Activated CD4-positive, alpha-beta T cell treated with anti-CD3 and anti-CD28 coated beads for 36 hours (primary cell): Measurements from ENCODE around the gene BLOC1S5. TPM values are rescaled to one million over a fixed set of nuclear protein-coding genes. Genes with fewer than 3 reads are reported as not detected.

Experiments used
- ATAC-seq: fragments of 200-7000 bp; cut with Tn5 transposase; one replicate; pipeline ENCODE4 v1.10.0; 2021; ENCODE audit warnings: mild to moderate bottlenecking, moderate library complexity
- CTCF ChIA-PET: fragments of 350-600 bp; sonication (Branson Sonifier 250); formaldehyde crosslinking; loops from one replicate; lab custom pipeline; 2021; ENCODE audit warnings: antibody characterized with exemption; lab: Charles Lee
- POLR2A ChIA-PET: fragments of 350-600 bp; sonication (Branson Sonifier 250); formaldehyde crosslinking; loops from one replicate; lab custom pipeline; 2021; ENCODE audit warnings: antibody characterized with exemption, inconsistent platforms; lab: Charles Lee
- DNase-seq: peaks from one replicate; pipeline ENCODE4 v3.0.0-alpha.2; 2020
- H3K27ac Mint-ChIP-seq: one replicate; pipeline ENCODE4 v1.8.0; 2021; ENCODE audit warnings: mixed read lengths
- H3K27me3 Mint-ChIP-seq: one replicate; pipeline ENCODE4 v1.8.0; 2021; ENCODE audit warnings: mixed read lengths
- H3K36me3 Mint-ChIP-seq: one replicate; pipeline ENCODE4 v1.8.0; 2021; ENCODE audit warnings: low read depth, mixed read lengths
- H3K4me1 Mint-ChIP-seq: one replicate; pipeline ENCODE4 v1.8.0; 2021; ENCODE audit warnings: mixed read lengths
- H3K4me3 Mint-ChIP-seq: one replicate; pipeline ENCODE4 v1.8.0; 2021; ENCODE audit warnings: mild to moderate bottlenecking, moderate library complexity, mixed read lengths
- H3K9me3 Mint-ChIP-seq: one replicate; pipeline ENCODE4 v1.8.0; 2021; ENCODE audit warnings: low read depth, mixed read lengths
- intact Hi-C, 2 experiments: fragments of 100-400 bp; cut with DNase I in 1 of 2; cut with micrococcal nuclease in 1 of 2; formaldehyde crosslinking; loops; one replicate each; pipeline versions ENCODE4 v1.14.2 to v1.15.1; 2022 to 2024; cut with DNase I, micrococcal nuclease
- total RNA-seq, 2 experiments: library from RNA; stranded (reverse); gene quantifications; one replicate each; pipeline ENCODE4 v1.2.3, GENCODE V29; 2021

Gene BLOC1S5
- total RNA-seq, 2 experiments from 2014 or later: 20.0 to 30.3 TPM

DNA sequence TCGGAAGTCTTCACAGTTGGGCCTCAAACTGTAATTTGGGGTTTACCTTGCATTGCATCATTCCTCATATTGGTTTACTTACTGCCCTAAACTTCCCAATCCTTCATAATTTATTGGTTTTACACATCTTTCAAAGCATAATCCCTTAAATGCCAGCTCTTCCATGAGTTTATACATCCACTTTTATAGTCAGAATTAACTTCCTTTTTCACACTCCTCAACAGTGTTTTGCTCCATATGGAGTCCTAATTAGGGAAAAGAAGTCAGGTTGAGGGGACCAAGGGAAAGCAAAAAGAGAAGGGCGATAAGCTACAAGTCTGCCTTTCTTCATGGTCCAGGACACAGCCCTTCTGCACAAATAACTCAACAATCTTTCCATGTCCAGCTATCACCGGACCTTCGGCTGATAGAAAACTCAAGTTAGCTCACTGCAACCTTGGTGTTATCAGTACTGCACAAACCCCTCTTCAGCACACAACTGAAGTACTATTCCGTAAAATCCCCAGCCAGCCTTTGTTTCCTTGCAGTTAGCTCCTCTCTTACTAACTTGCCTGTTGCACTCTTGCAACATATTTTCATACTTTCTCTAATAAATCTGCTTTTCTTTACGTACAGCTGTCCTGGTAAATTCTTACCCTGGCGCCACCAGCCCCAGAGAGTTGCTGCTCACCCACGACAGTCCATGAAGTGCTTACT, 36.1 kb upstream of the BLOC1S5 start:
- H3K4me3 Mint-ChIP-seq: peak overlapping the region; percentile 88
- POLR2A ChIA-PET: interaction anchor here (0.6 to 1.2 kb wide), 3 partner anchors 15 to 36 kb away, joined by 3 read pairs; partner anchors contain the start of gene BLOC1S5
- H3K9me3 Mint-ChIP-seq: no peaks in the 10 kb centered on the region
- ATAC-seq (no peak), DNase-seq (no peak)
- peak overlapping the region; percentile 61 for H3K27ac Mint-ChIP-seq
- peaks cover 5% of the 10 kb centered on the region for H3K27me3 Mint-ChIP-seq
- CTCF ChIA-PET: interaction anchor here (0.7 to 1.1 kb wide), 2 partner anchors 18 to 26 kb away, joined by 3 to 4 read pairs; no protein-coding TSS in a partner anchor
- H3K4me1 Mint-ChIP-seq: peaks cover 24% of the 10 kb centered on the region
- peaks cover 37% of the 10 kb centered on the region for H3K36me3 Mint-ChIP-seq
- intact Hi-C loops: loop anchor here in 1 of 2 experiments (5.0 kb wide), 2 partner anchors 83 to 993 kb away; partner anchors contain the start of gene RREB1

DNA sequence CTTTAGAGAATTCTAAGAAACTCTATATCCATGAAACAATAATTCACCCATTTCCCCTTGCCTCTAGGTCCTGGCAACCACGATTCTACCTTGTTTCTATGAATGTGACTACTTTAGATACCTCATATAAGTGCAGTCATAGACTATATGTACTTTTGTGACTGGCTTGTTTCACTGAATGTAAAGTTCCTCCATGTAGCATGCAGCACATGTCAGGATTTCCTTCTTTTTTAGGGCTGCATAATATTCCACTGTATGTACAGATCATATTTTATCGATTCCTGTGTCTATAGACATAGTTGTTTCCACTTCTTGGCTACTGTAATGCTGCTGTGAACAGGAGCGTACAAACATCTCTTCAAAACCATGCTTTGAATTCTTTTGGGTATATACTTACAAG, 26.5 kb upstream of the BLOC1S5 start:
- H3K27me3 Mint-ChIP-seq: no peaks in the 10 kb centered on the region
- peaks cover 4% of the 10 kb centered on the region for H3K9me3 Mint-ChIP-seq
- ChIA-PET CTCF (interaction anchor here (1.6 kb wide), 1 partner anchor 12 kb away, joined by 4 read pairs; the partner anchor contains the start of gene EEF1E1), POLR2A (interaction anchor here (0.6 kb wide), 1 partner anchor 29 kb away, joined by 5 read pairs; no protein-coding TSS in a partner anchor)
- intact Hi-C loops: no loop called here
- H3K27ac Mint-ChIP-seq: no peak overlapping the region
- ATAC-seq (no peak), DNase-seq (no peak)
- H3K36me3 Mint-ChIP-seq: peaks cover 73% of the 10 kb centered on the region
- H3K4me3 Mint-ChIP-seq: no peak overlapping the region
- H3K4me1 Mint-ChIP-seq: peaks cover 9% of the 10 kb centered on the region

DNA sequence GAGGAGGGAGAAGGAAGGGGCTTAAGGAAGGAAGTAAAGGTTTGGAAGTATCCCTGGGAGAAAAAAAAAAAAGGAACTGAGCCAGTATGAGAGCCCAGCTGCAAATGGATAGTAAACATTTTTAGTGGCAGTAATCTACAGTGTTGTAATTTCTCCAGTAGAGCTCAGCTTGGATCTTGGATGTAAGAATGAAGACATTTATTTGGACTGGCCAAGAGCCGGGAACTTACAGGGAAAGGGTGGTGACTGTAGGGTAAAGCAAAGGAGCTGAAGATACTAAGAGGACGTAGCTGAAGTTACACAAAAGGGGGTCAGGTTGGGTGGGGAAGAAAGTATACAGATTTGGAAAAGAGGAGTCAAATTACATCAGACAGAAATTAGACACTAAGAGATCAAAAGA, 24.7 kb upstream of the BLOC1S5 start:
- H3K27me3 Mint-ChIP-seq: no peaks in the 10 kb centered on the region
- POLR2A ChIA-PET: no interaction called here
- H3K4me1 Mint-ChIP-seq: peaks cover 9% of the 10 kb centered on the region
- intact Hi-C loops: no loop called here
- CTCF ChIA-PET: interaction anchor here (0.6 to 1.6 kb wide), 3 partner anchors 13 to 811 kb away, joined by 3 to 4 read pairs (median 4); partner anchors contain the start of gene EEF1E1
- peaks cover 63% of the 10 kb centered on the region for H3K36me3 Mint-ChIP-seq
- DNase-seq: no peak
- H3K27ac Mint-ChIP-seq: no peak overlapping the region
- no peak overlapping the region for H3K4me3 Mint-ChIP-seq
- peaks cover 4% of the 10 kb centered on the region for H3K9me3 Mint-ChIP-seq
- no peak for ATAC-seq

DNA sequence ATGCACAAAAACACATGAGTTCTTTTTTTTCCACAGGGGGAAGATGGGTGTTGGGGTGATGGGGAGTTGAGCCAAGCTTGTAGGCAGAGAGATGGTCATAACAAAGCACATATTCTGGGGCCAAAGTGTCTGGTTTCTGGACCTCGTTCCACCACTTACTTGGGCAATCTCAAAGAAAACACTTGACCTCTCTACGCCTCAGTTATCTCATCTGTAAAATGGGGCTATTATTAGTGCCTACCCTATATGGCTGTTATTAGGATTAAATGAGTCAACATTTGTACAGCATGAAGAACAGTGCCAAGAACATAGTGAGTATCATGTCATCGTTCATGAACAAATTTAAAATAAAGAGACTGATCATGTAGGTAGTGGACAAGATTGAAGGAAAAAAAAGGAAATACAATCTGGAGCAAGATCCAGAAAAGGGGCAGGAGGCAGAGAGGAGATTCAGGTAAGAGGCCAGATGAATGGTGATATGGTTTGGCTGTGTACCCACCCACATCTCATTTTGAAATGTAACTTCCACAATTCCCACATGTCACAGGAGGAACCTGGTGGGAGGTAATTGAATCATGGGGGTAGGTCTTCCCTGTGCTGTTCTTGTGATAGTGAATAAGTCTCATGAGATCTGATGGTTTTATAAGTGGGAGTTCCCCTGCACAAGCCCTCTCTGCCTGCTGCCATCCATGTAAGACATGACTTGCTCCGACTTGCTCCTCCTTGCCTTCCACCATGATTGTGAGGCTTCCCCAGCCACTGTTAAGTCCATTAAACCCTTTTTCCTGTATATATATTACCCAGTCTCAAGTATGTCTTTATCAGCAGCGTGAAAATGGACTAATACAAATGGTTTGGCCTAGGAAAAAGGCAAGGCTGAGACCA, 23.9 kb upstream of the BLOC1S5 start:
- ATAC-seq (no peak), DNase-seq (no peak)
- ChIA-PET POLR2A (no interaction called here), CTCF (interaction anchor here (0.8 kb wide), 1 partner anchor 810 kb away, joined by 4 read pairs; no protein-coding TSS in a partner anchor)
- peaks cover 4% of the 10 kb centered on the region for H3K9me3 Mint-ChIP-seq
- H3K4me3 Mint-ChIP-seq: no peak overlapping the region
- H3K4me1 Mint-ChIP-seq: peaks cover 15% of the 10 kb centered on the region
- peak overlapping the region; percentile 1 for H3K27ac Mint-ChIP-seq
- intact Hi-C loops: no loop called here
- peaks cover 65% of the 10 kb centered on the region for H3K36me3 Mint-ChIP-seq
- H3K27me3 Mint-ChIP-seq: no peaks in the 10 kb centered on the region

DNA sequence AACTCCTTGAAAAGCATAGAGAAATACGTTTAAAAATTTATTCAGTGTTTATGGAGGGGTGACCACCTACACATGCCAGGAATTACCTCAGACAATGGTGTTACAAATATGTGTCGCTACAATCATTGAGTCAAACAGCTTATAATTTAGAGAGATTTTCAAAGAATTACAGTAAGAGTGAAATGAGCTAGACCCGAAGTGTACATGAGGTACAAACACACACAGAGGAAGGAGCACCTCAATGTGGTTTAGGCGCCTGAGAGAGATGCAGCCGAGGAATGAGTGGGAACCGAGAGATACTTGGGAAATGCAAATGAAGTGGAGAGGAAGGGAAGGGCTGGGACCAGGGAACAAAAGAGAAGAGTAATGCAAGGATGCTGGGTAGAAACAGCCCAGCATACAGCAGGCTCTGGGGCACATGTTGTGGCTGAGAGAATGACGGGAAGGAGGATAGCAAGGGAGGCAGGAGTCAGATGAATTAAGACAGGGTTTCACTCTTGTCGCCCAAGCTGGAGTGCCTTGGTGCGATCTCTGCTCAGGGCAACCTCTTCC, 22.6 kb upstream of the BLOC1S5 start:
- ATAC-seq (peak; percentile 73), DNase-seq (peak; percentile 27)
- H3K4me3 Mint-ChIP-seq: no peak overlapping the region
- H3K36me3 Mint-ChIP-seq: peaks cover 66% of the 10 kb centered on the region
- peak overlapping the region; percentile 24 for H3K27ac Mint-ChIP-seq
- no peaks in the 10 kb centered on the region for H3K27me3 Mint-ChIP-seq
- ChIA-PET POLR2A (interaction anchor here (0.7 kb wide), 1 partner anchor 21 kb away, joined by 4 read pairs; no protein-coding TSS in a partner anchor), CTCF (interaction anchor here (0.6 kb wide), 2 partner anchors 24 to 273 kb away, joined by 3 read pairs; no protein-coding TSS in a partner anchor)
- peaks cover 4% of the 10 kb centered on the region for H3K9me3 Mint-ChIP-seq
- H3K4me1 Mint-ChIP-seq: peaks cover 19% of the 10 kb centered on the region
- intact Hi-C loops: no loop called here

DNA sequence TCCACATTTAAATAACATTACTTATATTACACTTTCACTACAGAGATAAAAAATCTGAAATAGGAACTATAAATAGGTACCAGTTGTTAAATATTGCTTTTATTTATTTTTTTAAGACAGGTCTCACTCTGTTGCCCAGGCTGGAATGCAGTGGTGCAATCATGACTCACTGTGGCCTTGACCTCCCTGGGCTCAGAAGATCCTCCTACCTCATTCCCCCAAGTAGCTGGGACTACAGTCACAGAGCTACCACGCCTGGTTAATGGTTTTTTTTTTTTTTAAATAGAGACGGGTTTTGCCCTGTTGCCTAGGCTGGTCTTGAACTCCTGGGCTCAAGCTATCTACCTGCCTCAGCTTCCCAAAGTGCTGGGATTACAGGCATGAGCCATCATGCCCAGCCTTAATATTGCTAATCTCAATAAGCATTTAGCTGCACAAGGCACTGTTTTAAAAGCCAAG, 20.9 kb upstream of the BLOC1S5 start:
- H3K36me3 Mint-ChIP-seq: peaks cover 60% of the 10 kb centered on the region
- no peak for DNase-seq
- H3K27me3 Mint-ChIP-seq: no peaks in the 10 kb centered on the region
- intact Hi-C loops: no loop called here
- H3K4me3 Mint-ChIP-seq: no peak overlapping the region
- ChIA-PET POLR2A (interaction anchor here (0.6 kb wide), 1 partner anchor 15 kb away, joined by 3 read pairs; no protein-coding TSS in a partner anchor), CTCF (interaction anchor here (0.6 to 1.2 kb wide), 4 partner anchors 11 to 529 kb away, joined by 3 read pairs; no protein-coding TSS in a partner anchor)
- H3K4me1 Mint-ChIP-seq: peaks cover 25% of the 10 kb centered on the region
- no peak overlapping the region for H3K27ac Mint-ChIP-seq
- ATAC-seq: no peak
- no peaks in the 10 kb centered on the region for H3K9me3 Mint-ChIP-seq

DNA sequence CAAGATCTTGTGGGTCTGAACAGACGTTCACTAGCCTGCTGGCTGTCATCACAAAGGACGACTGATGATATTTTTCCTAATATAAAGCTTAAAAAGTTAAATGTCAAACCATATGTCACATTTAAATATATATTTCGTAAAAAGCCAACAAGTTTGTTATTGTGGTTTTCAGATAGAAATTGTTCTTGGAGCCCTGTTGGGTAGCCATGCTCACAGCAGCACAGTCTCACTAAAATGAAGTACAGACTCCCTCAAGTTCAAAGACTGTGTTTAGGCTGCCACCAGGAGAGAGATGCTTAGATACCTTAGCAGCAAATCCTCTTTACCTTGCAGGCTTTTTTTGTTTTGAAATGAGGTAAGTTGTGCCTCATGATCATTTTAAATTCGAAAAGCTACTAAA, 20.4 kb upstream of the BLOC1S5 start:
- intact Hi-C loops: no loop called here
- POLR2A ChIA-PET: no interaction called here
- Mint-ChIP-seq H3K9me3 (no peaks in the 10 kb centered on the region), H3K4me3 (no peak overlapping the region), H3K27ac (no peak overlapping the region), H3K27me3 (no peaks in the 10 kb centered on the region), H3K4me1 (peaks cover 27% of the 10 kb centered on the region), H3K36me3 (peaks cover 63% of the 10 kb centered on the region)
- no peak for DNase-seq
- no peak for ATAC-seq
- CTCF ChIA-PET: interaction anchor here (0.6 to 1.2 kb wide), 4 partner anchors 12 to 528 kb away, joined by 3 read pairs; no protein-coding TSS in a partner anchor

DNA sequence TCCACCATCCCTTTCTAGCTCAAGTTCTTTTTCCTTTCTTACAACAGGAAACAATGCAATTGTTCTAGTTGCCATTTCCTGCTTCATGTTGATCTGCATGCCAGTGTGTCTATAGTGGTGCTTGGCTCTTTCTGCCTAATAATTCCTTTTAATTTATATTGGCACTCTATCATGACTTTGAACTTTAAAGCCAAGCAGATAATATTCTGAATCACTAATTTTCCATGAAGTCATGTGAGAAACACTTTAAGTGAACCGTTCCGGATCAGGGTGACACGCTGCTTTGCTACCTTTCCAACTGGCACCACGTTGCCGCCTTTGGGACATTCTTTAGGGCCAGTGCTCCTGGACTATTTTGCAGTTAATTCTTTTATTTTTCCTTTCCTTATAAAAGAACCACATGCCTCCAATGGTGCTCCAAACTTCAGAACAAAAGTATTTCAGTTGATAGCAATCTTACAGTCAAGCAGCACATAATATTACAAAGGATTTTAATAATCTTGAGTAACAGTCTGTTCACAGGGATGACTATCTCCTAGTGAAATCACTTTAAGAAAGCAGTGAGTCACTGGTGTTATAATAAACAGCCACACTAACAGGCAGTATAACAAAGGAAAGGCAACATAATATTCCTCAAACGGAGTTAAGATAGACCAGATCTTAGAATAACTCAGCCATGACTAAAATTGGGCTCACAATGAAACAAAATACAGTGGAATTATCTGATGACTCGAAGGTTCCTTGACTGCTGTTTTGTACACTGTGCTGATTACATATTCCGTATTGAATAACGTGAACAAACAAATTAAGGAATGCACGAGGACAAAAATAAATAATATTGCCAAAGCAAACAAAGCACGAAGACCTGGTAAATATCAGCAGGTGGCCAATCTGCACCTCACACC, 19.0 kb upstream of the BLOC1S5 start:
- CTCF ChIA-PET: interaction anchor here (1.2 kb wide), 1 partner anchor 13 kb away, joined by 3 read pairs; no protein-coding TSS in a partner anchor
- H3K27ac Mint-ChIP-seq: no peak overlapping the region
- intact Hi-C loops: no loop called here
- ATAC-seq: peak; percentile 59
- H3K4me1 Mint-ChIP-seq: peaks cover 31% of the 10 kb centered on the region
- H3K4me3 Mint-ChIP-seq: no peak overlapping the region
- peaks cover 53% of the 10 kb centered on the region for H3K36me3 Mint-ChIP-seq
- POLR2A ChIA-PET: no interaction called here
- H3K9me3 Mint-ChIP-seq: no peaks in the 10 kb centered on the region
- DNase-seq: no peak
- no peaks in the 10 kb centered on the region for H3K27me3 Mint-ChIP-seq

DNA sequence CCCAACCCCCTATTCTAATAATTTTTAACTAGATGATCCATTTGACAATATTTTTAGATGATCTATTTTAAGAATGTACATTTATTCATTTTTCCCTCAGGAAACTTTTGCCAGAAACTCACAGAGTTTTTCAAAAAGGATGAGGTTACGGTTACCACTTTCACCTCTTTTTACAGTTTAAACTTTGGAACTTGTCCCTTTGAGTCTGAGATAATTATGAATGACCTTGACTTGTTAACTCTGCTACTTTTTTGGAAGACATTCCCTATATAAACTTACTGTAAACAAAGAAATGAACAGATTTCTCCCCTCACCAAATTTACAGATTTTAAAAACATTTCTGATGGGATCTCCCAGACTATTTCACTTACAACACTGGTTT, 18.4 kb upstream of the BLOC1S5 start:
- Mint-ChIP-seq H3K4me1 (peaks cover 37% of the 10 kb centered on the region), H3K36me3 (peaks cover 51% of the 10 kb centered on the region), H3K27me3 (no peaks in the 10 kb centered on the region), H3K9me3 (no peaks in the 10 kb centered on the region), H3K4me3 (no peak overlapping the region), H3K27ac (no peak overlapping the region)
- DNase-seq (no peak), ATAC-seq (no peak)
- ChIA-PET POLR2A (no interaction called here), CTCF (interaction anchor here (0.6 to 1.6 kb wide), 2 partner anchors 11 to 17 kb away, joined by 3 read pairs; no protein-coding TSS in a partner anchor)
- intact Hi-C loops: no loop called here
